ENCODE measurements around the gene CNTNAP5. TPM values are rescaled to one million over a fixed set of nuclear protein-coding genes. Genes with fewer than 3 reads are reported as not detected.
A peak's percentile ranks its signal among the peaks of the same experiment; 100 is the strongest.

CNTNAP5 gene
- total and polyA plus RNA-seq, 4 experiments from 2014 or later = not detected

DNA sequence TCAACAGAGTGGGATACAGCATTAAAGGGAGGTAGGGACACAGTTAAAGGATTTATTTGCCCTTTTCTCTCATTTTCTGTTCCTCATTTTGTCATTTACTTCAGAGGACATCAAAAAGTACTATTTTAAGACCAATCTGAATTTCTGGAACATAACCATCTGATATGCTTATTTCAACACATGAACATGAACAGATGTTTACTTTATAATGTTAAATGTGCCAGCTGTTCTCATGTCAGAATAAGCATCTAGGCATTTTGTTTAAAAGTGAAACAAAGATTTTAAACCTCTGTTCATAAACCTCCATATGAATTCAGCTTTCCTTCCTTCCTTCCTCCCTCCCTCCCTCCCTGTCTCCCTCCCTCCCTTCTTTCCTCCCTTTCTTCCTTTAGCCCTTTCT lies 677.7 kb downstream of the CNTNAP5 start:
- Histone ChIP-seq H3K27me3 (ENCODE audit: insufficient read depth, low read length) (no peaks in the 10 kb centered on the region), H3K4me1 (ENCODE audit: insufficient read depth, low read length) (no peaks in the 10 kb centered on the region), H3K27ac (ENCODE audit: low read depth, low read length) (no peak overlapping the region), H3K4me3 (ENCODE audit: low read length in 2 of 2) (no peak overlapping the region), H3K36me3 (ENCODE audit: insufficient read depth, low read length) (no peaks in the 10 kb centered on the region), H3K9me3 (ENCODE audit: control insufficient read depth in 1 of 2, low read length in 2 of 2) (peaks cover 0 to under 1% of the 10 kb centered on the region in 2 donors)
- H3K4me3 Mint-ChIP-seq = no peak overlapping the region
- peaks cover 0 to 8% (median 5%) of the 10 kb centered on the region in 8 donors for H3K9me3 Mint-ChIP-seq
- H3K27me3 Mint-ChIP-seq = no peaks in the 10 kb centered on the region
- H3K4me1 Mint-ChIP-seq = no peaks in the 10 kb centered on the region
- intact Hi-C loops (cut with micrococcal nuclease) = no loop called here
- ChIA-PET POLR2A (ENCODE audit: partially characterized antibody) (no interaction called here), CTCF (ENCODE audit: partially characterized antibody) (no interaction called here)
- no peaks in the 10 kb centered on the region for H3K36me3 Mint-ChIP-seq
- DNase-seq = no peak
- no peak overlapping the region for H3K27ac Mint-ChIP-seq

DNA sequence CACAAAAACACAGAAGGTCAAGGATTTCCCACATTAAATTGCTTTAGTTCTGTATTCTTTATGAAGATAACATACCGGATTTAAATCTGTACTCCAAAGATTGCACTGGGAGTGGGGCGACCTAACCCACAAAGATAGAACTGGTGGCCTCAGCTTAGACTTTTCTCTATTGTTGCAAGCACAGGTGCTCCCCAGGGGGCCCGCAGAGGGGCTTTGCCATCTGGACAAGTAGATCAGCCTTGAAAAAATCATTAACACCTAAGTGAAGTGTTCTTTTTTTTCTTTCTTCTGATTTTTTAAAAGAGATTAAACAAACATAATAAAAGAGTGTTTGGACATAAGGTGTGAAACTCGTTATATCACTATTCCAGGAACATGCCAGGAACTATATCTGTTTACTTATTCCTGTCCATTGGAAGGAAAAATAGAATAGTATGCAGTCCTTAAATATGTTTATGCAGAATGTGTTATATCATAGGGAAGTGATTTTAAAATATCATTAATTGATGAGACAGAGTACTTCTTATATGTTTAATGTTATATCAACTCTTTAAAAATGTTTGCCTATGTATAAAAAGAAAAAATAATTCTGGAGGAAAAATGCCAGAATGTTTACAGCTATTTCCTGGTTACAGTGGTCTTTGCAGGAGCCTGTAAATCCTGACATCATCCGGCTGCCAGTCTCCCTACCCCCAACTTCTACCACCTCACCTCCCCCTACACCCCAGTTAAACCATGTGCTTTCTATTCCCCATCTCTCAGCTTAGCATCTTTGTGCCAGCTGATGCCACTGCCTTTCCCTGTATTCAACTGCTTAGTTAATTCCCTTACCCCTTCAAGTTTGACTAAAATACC lies 679.2 kb downstream of the CNTNAP5 start:
- DNase-seq = no peak
- H3K4me1 Mint-ChIP-seq = no peaks in the 10 kb centered on the region
- CTCF ChIA-PET (ENCODE audit: partially characterized antibody) = no interaction called here

DNA sequence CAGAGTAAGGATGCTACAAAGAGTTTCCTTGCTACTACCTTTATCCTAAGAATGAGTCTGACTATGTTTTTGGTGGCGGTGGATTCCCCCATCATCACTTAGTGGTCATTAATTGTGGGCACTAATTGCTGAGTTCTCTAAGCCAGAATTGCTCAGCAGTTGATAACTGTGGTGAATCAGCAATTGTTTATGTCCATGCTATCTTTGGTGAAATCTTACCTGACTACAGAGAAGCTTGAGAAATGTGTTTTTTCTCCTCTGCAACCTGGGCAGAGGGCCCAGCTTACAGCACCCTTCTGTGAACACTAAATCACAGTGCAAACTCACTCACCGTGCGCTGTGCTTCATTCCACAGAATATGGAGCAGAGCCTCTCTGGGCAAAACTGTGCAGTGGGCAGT lies 683.6 kb downstream of the CNTNAP5 start:
- intact Hi-C loops (cut with micrococcal nuclease) = no loop called here
- H3K9me3 ChIP-seq (ENCODE audit: control insufficient read depth in 1 of 2, low read length in 2 of 2) = peaks cover 0 to 4% of the 10 kb centered on the region in 2 donors
- no peak overlapping the region for H3K27ac ChIP-seq (ENCODE audit: low read depth, low read length)
- DNase-seq = no peak
- CTCF ChIA-PET (ENCODE audit: partially characterized antibody) = no interaction called here
- no peaks in the 10 kb centered on the region for H3K4me1 ChIP-seq (ENCODE audit: insufficient read depth, low read length)
- H3K4me1 Mint-ChIP-seq = no peaks in the 10 kb centered on the region
- H3K27me3 Mint-ChIP-seq = no peaks in the 10 kb centered on the region
- peaks cover 0 to 15% (median 5%) of the 10 kb centered on the region in 8 donors for H3K9me3 Mint-ChIP-seq
- H3K4me3 ChIP-seq (ENCODE audit: low read length in 2 of 2) = no peak overlapping the region
- POLR2A ChIA-PET (ENCODE audit: partially characterized antibody) = no interaction called here
- no peaks in the 10 kb centered on the region for H3K36me3 ChIP-seq (ENCODE audit: insufficient read depth, low read length)
- no peak overlapping the region for H3K4me3 Mint-ChIP-seq
- no peak overlapping the region for H3K27ac Mint-ChIP-seq
- no peaks in the 10 kb centered on the region for H3K27me3 ChIP-seq (ENCODE audit: insufficient read depth, low read length)
- no peaks in the 10 kb centered on the region for H3K36me3 Mint-ChIP-seq

More for the DNA sequence above, 679.2 kb downstream of the CNTNAP5 start:
- H3K36me3 ChIP-seq (ENCODE audit: insufficient read depth, low read length) = no peaks in the 10 kb centered on the region
- POLR2A ChIA-PET (ENCODE audit: partially characterized antibody) = no interaction called here
- H3K9me3 Mint-ChIP-seq = peaks cover 0 to 12% (median 9%) of the 10 kb centered on the region in 8 donors
- peaks cover 0 to 4% of the 10 kb centered on the region in 2 donors for H3K9me3 ChIP-seq (ENCODE audit: control insufficient read depth in 1 of 2, low read length in 2 of 2)
- no peak overlapping the region for H3K27ac Mint-ChIP-seq
- no peaks in the 10 kb centered on the region for H3K27me3 Mint-ChIP-seq
- H3K4me3 Mint-ChIP-seq = no peak overlapping the region
- H3K4me3 ChIP-seq (ENCODE audit: low read length in 2 of 2) = no peak overlapping the region
- H3K36me3 Mint-ChIP-seq = no peaks in the 10 kb centered on the region
- intact Hi-C loops (cut with micrococcal nuclease) = no loop called here
- no peaks in the 10 kb centered on the region for H3K4me1 ChIP-seq (ENCODE audit: insufficient read depth, low read length)
- H3K27ac ChIP-seq (ENCODE audit: low read depth, low read length) = no peak overlapping the region
- no peaks in the 10 kb centered on the region for H3K27me3 ChIP-seq (ENCODE audit: insufficient read depth, low read length)

DNA sequence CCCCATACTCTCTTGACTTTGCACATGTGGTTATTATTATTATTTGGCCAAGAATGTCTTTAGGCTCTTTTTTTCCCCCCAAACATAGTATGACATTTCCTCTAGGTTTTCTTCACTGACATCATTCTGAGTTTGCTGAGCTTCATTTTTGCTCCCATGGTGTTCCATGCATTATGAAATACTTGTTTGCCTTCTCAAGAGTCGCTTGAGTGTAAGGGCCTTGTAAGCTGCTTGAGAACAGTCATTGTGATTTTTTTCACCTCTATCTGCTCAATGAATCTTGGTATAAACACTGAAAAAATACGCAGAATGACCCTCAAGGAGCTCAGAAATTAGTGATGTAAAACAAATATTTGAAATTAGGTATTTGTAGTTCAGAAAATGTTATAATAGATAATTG lies 688.9 kb downstream of the CNTNAP5 start:
- intact Hi-C loops (cut with micrococcal nuclease) = no loop called here
- Mint-ChIP-seq H3K9me3 (peaks cover 0 to 13% (median 6%) of the 10 kb centered on the region in 8 donors), H3K4me1 (no peaks in the 10 kb centered on the region)

DNA sequence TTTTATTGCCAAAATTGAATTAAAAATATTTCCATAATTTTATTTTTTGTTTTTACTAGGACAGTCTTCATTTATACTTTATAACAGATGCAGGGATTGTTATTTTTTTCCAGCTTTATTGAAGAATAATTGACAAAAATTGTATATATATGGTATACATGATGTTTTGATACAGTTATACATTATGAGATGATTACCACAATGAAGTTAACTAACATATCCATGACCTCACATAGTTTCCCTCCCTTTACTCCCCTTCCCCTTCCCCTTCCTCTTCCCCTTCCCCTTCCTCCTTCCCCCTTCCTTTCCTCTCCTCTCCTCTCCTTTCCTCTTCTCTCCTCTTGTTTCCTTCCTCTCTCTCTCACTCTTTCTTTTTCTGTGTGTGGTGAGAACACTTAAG lies 700.1 kb downstream of the CNTNAP5 start:
- Histone ChIP-seq H3K9me3 (ENCODE audit: control insufficient read depth in 1 of 2, low read length in 2 of 2) (no peaks in the 10 kb centered on the region), H3K27me3 (ENCODE audit: insufficient read depth, low read length) (no peaks in the 10 kb centered on the region), H3K36me3 (ENCODE audit: insufficient read depth, low read length) (no peaks in the 10 kb centered on the region), H3K4me1 (ENCODE audit: insufficient read depth, low read length) (no peaks in the 10 kb centered on the region), H3K4me3 (ENCODE audit: low read length in 2 of 2) (no peak overlapping the region), H3K27ac (ENCODE audit: low read depth, low read length) (no peak overlapping the region)
- DNase-seq = no peak
- no peak overlapping the region for H3K4me3 Mint-ChIP-seq
- H3K4me1 Mint-ChIP-seq = no peaks in the 10 kb centered on the region
- intact Hi-C loops (cut with micrococcal nuclease) = no loop called here
- POLR2A ChIA-PET (ENCODE audit: partially characterized antibody) = no interaction called here
- no peak overlapping the region for H3K27ac Mint-ChIP-seq
- H3K36me3 Mint-ChIP-seq = no peaks in the 10 kb centered on the region
- H3K27me3 Mint-ChIP-seq = no peaks in the 10 kb centered on the region
- CTCF ChIA-PET (ENCODE audit: partially characterized antibody) = no interaction called here
- H3K9me3 Mint-ChIP-seq = peaks cover 0 to 4% (median 3%) of the 10 kb centered on the region in 8 donors

More for the DNA sequence above, 688.9 kb downstream of the CNTNAP5 start:
- Histone ChIP-seq H3K4me3 (ENCODE audit: low read length in 2 of 2) (no peak overlapping the region), H3K9me3 (ENCODE audit: control insufficient read depth in 1 of 2, low read length in 2 of 2) (no peaks in the 10 kb centered on the region), H3K36me3 (ENCODE audit: insufficient read depth, low read length) (no peaks in the 10 kb centered on the region), H3K27me3 (ENCODE audit: insufficient read depth, low read length) (no peaks in the 10 kb centered on the region), H3K27ac (ENCODE audit: low read depth, low read length) (no peak overlapping the region), H3K4me1 (ENCODE audit: insufficient read depth, low read length) (no peaks in the 10 kb centered on the region)
- Mint-ChIP-seq H3K4me3 (no peak overlapping the region), H3K27ac (peak overlapping the region in 1 of 7 donors; percentile 43), H3K36me3 (no peaks in the 10 kb centered on the region), H3K27me3 (no peaks in the 10 kb centered on the region)
- DNase-seq = no peak
- ChIA-PET CTCF (ENCODE audit: partially characterized antibody) (no interaction called here), POLR2A (ENCODE audit: partially characterized antibody) (no interaction called here)

DNA sequence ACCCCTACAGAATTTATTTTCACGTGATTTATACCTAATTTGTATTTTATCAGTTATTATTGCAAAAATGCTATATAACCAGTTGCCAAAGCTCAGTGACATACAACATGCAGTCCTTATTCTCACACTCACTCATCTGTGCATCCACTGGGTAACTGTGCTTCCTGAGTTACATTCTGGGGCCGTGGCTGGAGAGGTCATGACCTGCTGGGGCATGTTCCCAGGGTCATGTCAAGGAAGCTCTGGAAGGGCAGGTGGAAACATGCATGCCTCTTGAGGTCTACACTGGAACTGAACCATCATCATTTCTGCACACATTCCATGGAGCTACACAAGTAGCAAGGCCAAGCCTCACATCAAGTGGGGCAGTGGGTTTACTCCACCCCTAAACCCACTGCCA lies 715.5 kb downstream of the CNTNAP5 start:
- Histone ChIP-seq H3K36me3 (ENCODE audit: insufficient read depth, low read length) (no peaks in the 10 kb centered on the region), H3K4me1 (ENCODE audit: insufficient read depth, low read length) (no peaks in the 10 kb centered on the region), H3K4me3 (ENCODE audit: low read length in 2 of 2) (no peak overlapping the region), H3K27ac (ENCODE audit: low read depth, low read length) (no peak overlapping the region), H3K27me3 (ENCODE audit: insufficient read depth, low read length) (no peaks in the 10 kb centered on the region), H3K9me3 (ENCODE audit: control insufficient read depth in 1 of 2, low read length in 2 of 2) (no peaks in the 10 kb centered on the region)
- H3K4me3 Mint-ChIP-seq = no peak overlapping the region
- no peak overlapping the region for H3K27ac Mint-ChIP-seq
- H3K36me3 Mint-ChIP-seq = no peaks in the 10 kb centered on the region
- intact Hi-C loops (cut with micrococcal nuclease) = no loop called here
- POLR2A ChIA-PET (ENCODE audit: partially characterized antibody) = no interaction called here
- no peak for DNase-seq
- peaks cover 3 to 20% (median 6%) of the 10 kb centered on the region in 8 donors for H3K9me3 Mint-ChIP-seq
- no peaks in the 10 kb centered on the region for H3K27me3 Mint-ChIP-seq
- H3K4me1 Mint-ChIP-seq = no peaks in the 10 kb centered on the region
- CTCF ChIA-PET (ENCODE audit: partially characterized antibody) = no interaction called here

DNA sequence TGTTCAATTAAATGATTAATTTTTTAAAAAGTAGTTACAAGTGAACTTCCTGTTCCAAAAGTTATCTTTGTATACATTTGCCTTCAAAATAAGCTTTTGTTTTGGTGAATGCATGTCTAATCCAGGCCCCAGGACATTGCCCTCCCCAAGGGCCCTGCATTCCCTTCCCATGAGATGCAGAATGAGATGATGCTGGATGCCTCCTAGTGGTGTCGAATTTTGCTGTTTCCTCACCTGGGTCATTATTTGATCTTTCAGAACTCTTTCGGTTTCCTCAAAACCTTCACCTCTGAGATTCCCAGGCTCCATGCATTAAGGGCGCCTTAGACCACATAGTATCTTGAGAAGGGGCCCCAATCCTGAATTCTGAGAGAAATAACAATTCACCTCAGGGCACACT lies 728.8 kb downstream of the CNTNAP5 start:
- Mint-ChIP-seq H3K27ac (no peak overlapping the region), H3K4me1 (no peaks in the 10 kb centered on the region), H3K36me3 (no peaks in the 10 kb centered on the region), H3K4me3 (no peak overlapping the region), H3K9me3 (peaks cover 0 to 8% (median 4%) of the 10 kb centered on the region in 8 donors), H3K27me3 (peaks cover 0 to 1% of the 10 kb centered on the region in 2 donors)
- DNase-seq = no peak
- no peaks in the 10 kb centered on the region for H3K4me1 ChIP-seq (ENCODE audit: insufficient read depth, low read length)
- no peaks in the 10 kb centered on the region for H3K36me3 ChIP-seq (ENCODE audit: insufficient read depth, low read length)
- intact Hi-C loops (cut with micrococcal nuclease) = no loop called here
- H3K9me3 ChIP-seq (ENCODE audit: control insufficient read depth in 1 of 2, low read length in 2 of 2) = no peaks in the 10 kb centered on the region
- H3K27me3 ChIP-seq (ENCODE audit: insufficient read depth, low read length) = no peaks in the 10 kb centered on the region
- H3K4me3 ChIP-seq (ENCODE audit: low read length in 2 of 2) = no peak overlapping the region
- ChIA-PET POLR2A (ENCODE audit: partially characterized antibody) (no interaction called here), CTCF (ENCODE audit: partially characterized antibody) (no interaction called here)
- no peak overlapping the region for H3K27ac ChIP-seq (ENCODE audit: low read depth, low read length)
